NCI-H128 (cell line): ENCODE measurements around the gene SCYGR3.

Experiments
- DNase-seq: peaks from one replicate; lab custom pipeline; 2025; ENCODE audit not compliant: unreplicated experiment; lab: John Stamatoyannopoulos, UW

SCYGR3 gene, protein sequence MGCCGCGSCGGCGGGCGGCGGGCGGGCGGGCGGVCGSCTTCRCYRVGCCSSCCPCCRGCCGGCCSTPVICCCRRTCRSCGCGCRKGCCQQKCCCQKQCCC

DNA sequence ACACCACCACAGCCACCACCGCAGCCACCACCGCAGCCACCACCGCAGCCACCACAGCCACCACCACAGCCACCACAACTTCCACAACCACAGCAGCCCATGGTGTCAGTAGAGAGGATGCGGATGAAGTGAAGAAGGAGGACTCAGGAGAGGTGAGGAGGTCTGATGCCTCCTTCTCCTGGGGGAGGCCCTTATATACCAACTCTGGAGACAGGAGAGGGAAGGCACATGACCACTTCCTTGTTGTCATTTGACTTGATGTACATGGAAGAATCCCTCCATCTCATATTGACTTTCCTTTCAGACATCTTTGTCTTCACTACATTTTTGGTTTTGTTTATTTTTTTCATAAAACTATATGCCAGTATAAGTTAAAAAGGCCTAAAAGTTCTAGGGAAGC lies at the start of gene SCYGR3:
SCYGR3 (minus strand) TSS at position 101 of the 400 bp plus-strand sequence; CDS start at position 101, 0 bp downstream.
- DNase-seq = no peak

DNA sequence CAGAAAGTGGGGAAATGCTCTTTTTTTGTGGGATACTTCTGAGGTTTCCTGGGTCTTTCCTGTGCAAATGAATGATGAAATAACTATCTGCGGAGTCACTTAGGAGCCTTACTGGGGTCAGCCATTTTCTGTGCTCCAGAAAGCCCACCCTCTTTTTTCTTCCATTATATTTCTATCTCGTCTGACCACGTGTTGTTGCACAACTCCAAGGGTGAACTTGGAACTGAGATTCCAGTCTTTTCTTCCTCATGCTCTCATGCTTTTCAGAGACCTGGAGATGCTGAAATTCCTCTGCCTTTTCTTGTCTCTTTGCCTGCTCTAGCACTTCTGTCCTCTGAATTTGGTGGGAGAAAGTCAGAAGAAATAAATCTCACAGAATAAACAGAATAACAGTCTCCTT lies 47.2 kb upstream of the SCYGR3 start:
- no peak for DNase-seq

DNA sequence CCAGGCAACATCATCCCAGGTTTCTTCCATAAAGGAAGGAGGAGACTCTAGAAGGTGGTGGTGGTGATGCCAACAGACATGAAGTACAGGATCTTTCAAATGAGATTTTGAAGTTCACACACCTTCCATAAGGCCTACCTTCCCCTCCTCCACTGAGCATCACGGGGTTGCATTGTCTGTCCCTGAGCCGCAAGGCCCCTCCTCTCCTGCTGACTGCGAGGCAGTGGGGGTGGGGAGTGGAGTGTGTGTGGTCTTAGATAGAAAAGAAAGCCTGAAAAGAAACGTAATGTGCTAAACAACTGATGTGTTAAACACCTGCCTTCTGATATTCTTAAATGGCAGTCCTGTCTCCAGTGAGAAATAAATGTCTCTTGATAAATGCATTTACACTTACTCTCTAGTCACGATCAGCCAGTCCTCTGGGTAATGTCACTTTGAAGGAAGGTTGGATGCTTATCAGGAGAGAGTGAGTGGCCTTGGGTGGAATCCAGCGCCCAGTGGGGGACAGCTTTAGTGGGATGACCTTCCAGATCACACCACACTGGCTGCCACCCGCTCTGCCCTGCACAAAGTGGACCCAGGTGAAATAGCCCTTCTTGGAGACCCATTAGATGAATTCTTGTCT lies 46.5 kb upstream of the SCYGR3 start:
- DNase-seq = no peak

DNA sequence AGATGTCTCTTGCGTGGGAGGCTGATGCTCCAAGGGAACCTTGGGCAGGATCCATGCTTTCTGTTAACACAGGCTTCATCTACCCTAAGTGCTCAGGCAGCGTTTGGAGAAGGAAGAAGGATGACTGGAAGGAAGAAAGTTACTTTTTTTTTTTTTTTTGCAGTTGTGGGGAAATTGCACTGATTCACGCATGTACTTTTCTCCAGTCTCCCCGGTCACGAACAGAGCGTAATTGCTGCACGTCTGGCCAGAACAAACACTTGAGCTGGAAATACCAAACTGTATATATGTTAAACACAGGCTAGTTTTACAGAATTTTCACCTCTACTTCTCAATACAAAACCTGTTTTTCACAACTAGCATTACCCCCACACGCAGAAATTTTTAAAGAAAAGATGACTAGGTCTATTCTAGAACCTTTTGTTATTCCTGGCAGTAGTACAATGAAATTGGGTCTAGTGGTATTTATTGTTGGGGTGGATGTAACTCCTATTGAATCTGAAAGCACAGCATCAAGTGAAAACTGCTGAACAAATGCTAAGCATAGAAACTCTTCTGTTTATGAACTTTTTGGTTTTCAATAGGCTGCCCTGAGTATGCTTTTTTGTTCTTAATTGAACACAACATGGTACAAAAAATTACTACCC lies 42.7 kb upstream of the SCYGR3 start:
- no peak for DNase-seq

DNA sequence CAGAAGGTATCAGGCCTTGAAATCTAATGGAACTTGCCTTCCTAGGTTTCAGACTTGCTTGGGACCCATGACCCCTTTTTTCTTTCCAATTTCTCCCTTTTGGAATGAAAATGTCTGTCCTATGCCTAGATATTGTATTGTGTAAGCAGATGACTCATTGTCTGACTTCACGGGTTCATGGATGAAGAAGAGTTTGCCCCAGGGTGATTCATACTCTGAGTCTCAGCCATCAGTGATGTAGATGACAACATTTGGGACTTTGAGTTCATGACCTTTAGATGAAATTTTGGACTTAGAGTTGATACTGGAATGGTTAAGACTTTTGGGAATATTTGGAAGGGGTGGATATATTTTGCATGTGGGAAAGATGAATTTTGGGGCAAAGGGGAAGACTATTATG lies 40.8 kb upstream of the SCYGR3 start:
- DNase-seq = no peak

DNA sequence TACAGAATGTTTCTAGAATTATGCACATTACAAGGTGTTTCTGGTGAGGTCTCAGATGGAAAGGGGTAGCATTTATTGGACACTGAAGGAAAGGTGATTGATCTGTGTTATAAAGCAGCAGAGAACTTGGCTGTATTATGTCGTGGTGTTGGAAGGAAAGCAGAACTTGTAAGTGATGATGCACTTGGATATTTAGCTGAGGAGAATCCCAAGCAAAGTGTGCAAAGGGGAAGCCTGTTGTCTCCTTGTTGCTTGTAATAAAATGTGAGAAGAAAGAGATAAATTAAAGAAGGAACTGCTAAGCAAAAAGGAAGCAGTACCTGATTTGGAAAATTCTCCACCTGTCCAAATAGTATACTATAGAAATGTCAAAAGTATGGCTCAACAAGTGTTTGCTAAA lies 39.8 kb upstream of the SCYGR3 start:
- DNase-seq = no peak

DNA sequence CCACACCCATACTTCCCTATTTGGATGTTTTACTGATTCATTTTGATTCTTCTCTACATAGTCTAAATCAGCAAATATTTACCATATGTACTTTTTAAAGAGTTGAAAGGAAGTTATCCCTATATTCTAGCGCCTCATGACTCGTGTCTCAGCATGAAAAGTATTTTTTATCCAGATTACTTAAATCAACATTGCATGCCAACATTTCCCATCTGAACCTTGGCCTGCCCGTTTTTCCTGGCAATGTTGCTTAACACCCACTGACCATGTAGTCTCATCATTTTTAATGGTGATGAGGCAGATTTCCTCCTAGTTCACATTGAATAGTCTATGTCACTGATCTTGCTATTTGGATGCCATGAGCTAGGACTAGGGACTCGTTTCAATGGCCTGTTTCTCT lies 38.8 kb upstream of the SCYGR3 start:
- no peak for DNase-seq

DNA sequence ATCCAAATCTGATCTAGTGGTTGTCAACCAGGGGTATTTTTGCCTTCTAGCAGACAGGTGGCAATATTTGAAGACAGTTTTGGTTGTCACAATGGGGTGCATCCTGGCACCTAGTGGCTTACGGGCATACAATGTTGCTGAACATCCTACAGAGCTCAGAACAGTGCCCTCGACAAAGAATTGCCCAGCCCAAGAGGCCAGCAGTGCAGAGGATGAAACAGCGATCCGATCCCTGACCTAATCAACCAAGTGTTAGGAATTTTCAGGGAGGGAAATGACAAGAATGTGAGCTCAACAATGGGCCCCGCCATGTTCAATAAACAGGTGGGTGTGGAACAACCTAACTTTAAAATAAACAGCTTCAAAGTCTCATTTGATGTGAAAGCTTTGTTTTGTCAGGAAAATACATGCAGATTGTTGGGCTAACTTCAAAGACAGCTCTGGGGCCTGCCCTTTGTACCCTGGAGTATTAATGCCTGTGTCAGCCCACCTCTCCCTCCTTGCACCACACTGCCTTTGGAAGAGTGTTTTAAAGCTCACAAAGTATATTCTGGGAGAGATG lies 29.4 kb upstream of the SCYGR3 start:
- DNase-seq = no peak

DNA sequence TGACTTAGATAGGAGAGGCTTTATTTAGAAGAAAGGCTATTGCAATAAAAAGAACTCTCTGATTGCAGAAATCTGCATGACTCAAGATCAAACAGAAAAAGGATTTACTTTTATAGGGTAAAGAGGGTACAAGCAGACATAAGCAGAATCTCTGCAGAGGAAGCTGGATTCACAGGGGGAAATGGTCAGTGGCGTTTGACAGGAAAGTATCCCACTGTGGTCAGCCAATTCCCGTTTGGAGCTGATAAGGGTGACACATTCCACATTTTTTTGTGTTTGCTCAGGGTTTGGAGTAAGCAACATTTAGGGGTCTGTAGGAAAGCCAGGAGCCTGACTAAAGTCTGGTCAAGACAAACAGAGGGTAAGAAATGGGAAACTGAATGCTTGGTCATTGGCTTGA lies 28.0 kb upstream of the SCYGR3 start:
- no peak for DNase-seq

DNA sequence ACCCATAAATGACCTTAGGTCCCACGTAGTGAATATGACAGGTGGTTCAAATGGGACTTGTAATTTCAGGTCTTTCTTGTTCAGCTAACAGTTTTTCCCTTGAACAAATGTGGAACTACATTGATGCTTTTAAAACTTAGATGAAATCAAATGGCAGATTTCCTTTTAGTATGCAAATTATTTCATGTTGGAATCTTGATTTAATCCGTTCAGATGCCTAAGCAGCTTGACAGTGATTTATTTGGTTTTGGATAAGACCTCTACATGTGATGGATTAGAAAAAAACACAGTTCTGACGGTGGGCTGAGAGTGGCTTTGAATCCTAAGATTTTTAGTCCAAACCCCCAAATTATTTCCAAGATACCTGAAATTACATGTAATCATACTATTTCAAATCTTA lies 19.6 kb upstream of the SCYGR3 start:
- no peak for DNase-seq

DNA sequence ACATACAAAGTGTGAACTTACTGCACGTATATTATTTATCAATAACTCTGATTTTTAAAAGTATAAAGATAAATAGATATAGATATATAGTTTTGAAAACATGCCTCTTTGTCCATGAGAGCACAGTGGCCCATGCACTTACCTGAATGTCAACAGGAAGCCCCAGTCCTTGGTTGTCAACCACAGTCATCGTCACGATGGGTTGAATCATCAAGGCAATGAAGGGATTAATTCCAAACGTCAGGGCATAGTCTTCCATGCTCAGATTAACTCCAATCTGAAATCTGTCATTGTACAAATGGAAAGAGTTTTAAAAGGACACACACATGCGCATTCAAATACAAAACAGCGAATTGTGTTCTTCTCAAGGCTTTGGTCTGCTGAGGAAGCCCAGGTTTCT lies 18.2 kb upstream of the SCYGR3 start:
- no peak for DNase-seq

DNA sequence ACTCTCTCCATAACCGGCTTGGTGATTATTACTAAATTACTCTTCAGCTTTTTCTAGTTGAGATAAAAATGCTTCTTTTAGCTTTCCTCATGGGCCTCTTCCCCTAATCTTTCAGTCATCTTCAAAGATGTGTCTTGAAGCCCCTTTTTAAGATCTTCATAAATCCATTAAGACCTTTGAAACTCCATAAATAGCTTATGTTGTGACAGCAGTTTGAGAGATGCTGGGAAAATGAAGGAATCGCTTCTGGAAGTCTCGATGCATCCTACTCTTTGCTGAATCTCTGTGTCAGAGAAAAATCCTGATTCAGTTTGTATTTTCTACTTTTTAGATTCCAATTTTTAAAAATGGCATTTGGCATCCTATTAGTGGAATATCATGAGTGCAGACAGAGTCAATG lies 15.7 kb upstream of the SCYGR3 start:
- no peak for DNase-seq

DNA sequence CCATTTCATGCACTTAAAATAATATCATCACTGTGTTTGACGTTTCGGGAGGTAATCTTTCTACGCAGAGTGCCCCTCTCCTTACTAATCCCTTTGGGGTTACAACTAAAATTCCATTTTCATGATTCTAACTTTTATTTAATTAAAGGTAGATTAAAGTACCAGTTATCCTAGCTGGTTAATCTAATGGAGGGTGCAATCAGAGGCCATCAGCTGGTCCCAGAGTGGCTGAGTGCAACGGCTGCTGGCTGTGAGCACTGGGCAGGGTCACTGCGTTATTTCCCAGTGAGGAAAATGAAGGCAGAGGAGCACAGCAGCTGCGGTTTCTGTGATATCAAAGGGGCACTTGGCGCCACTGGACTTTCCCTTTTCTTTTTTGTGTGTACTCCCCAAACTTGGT lies 14.8 kb upstream of the SCYGR3 start:
- DNase-seq = no peak

DNA sequence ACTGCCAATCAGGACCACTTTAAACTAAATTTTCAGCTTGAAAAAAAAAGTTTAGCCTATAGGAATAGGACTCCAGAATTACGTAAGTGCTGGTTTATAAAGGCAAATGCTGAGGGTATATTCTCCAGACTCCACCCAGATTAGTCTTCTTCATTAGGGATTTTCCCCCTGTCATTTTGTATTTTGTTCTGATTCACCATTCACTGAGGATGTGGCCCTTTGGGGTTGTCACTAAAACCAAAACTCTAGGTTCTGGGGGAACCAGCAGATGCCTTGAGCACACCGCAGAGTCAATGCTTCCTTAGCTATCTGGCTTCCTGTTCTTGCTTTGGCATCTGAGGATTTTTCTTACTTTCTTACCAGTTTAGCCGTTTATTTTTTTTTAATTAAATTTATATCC lies 13.1 kb upstream of the SCYGR3 start:
- no peak for DNase-seq

DNA sequence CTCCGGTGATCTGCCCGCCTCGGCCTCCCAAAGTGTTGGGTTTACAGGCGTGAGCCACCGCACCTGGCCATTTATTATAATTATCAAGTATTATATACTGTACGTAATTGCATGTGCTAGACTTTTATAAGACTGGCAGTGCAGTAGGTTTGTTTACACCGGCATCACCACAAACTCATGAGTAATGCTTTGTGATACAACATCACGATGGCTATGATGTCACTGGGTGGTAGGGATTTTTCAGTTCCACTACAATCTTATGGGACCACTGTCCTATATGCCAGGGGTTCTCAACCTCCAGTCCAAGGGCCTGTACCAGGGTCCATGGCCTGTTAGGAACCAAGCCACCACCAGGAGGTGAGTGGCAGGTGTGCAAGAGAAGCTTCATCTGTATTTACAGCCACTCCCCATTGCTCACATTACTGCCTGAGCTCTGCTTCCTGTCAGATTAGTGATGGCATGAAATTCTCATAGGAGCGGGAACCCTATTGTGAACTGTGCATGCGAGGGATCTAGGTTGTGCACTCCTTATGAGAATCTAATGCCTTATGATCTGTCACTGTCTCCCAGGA lies 12.0 kb upstream of the SCYGR3 start:
- DNase-seq = no peak

DNA sequence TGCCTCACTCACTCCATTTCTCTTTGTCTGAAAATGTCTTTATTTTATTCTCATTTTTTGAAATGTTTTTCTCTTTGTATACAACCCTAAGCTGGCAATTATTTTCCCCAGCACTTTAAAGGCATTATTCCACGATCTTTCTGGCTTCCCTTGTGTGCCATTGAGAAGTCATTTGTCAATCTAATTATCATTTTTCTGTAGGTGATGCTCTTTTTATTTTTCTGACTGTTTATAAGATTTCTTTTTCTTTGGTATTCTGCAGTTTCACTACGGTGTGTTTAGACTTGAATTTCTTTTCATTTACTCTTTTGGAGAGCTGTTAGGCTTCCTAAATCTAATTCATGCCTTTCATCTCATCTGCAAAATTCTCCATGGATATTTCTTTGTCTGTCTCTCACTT lies 10.8 kb upstream of the SCYGR3 start:
- no peak for DNase-seq

DNA sequence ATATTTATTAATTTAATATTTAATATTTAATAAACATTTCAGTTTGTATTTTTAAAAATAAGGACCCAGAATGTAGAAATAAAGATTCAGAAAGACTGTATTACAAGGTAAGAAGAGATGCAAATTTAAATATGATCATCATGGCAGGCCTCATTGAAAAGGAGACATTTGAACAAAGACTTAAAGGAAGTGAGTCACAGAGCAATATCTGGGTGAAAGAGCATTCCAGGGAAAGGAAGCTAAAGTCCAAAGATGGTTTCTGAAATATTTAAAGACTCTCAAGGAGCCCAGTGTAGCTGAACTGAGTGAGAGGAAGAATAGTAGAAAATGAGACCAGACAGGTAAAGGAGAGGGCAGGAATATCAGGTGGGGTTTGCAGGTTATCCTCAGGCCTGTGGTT lies 8.6 kb upstream of the SCYGR3 start:
- no peak for DNase-seq

DNA sequence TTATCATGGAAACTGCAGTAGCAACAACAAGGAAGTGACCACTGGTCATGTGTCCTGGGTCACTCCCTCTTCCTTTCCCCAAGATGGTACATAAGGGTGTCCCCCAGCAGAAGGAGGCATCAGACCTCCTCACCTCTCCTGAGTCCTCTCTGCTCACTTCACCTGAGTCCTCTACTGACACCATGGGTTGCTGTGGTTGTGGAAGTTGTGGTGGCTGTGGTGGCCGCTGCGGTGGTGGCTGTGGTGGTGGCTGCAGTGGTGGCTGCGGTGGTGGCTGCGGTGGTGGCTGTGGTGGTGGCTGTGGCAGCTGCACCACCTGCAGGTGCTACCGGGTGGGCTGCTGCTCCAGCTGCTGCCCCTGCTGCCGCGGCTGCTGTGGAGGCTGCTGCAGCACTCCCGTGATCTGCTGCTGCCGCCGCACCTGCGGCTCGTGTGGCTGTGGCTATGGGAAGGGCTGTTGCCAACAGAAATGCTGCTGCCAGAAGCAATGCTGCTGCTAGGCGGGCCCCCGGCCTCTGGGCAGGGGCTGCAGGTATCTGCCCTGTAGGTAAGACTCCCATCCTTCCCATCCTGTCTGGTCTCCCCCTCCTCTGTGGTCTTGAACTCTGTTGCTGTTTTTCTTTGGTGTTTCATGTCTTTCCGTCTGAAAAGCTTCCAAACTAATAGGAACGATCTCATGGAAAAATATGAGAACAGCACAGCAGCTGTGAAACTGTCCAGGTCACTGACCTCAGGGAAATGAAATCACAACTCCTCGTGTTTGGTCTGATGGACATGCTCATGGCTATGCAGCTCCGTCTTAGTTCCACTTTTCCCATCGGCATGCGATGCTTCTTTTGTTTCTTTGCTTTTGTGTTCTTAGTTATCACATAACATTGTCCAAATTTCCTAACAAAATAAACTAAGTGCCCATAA lies 2.9 kb upstream of the SCYGR3 start, which contains the start of gene SCYGR4:
SCYGR4 (plus strand) TSS at position 183 of the 915 bp plus-strand sequence; CDS start at position 183, 0 bp downstream.
- DNase-seq = no peak

DNA sequence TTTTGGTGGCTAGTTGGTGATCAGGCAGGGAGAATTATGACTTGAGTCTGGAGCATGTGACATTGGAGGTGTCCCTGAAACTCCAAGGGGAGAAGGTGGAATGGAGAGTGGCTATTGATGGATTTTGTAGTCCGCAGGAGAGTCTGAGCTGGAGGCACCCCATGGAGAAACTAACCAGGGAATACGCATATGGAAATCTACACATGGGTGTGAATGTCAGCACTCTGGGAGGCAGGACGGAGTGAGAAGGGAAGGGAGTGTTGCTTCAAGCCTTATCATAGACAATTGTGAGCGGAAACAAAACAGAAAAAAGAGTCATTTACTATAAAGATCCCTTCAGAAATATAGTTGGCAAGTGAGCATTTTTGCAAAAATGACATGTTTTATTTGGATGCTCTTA lies 2.0 kb upstream of the SCYGR3 start:
- no peak for DNase-seq

DNA sequence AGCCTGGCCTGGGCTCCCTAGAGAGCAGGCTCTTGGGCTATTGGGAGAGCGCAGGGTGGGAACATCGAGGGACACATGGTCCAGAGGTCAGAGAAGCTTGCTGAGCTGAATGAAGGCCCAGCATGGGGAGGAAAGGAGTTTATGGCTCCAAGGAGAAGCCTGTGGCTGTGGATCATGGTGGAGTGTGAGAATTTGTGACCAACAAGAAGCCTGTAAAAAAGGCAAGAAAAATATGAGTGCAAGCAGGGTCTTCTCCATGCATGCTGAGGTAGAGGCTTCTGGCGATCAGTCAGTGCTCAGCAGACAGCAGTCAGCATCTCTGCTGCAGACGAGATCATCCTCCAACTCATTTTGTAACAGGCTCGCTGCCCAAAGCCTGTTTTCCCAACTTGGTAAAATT lies 1.3 kb upstream of the SCYGR3 start:
- DNase-seq = no peak

DNA sequence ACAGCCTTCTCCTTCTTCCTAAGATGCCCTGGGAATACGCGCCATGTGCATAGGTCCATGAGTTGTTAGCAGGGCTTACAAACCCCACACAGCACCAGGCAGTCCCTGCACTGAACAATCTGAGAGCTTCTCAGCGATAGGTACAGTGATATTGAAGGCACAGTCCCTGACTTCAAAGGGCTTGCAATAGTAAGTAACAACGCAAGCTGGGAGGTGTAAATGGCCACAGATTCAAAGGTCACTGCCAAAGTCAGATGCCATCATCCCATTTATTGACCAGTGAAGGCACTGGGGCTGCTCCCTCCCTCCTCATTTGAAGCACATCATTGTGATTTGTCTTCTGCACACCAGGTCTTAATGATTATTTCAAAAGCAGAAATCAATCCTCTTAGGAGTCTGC lies 541 bp upstream of the SCYGR3 start:
- DNase-seq = no peak
